ENCODE data around the gene C2orf74. TPM values are rescaled to one million over a fixed set of nuclear protein-coding genes. Genes with fewer than 3 reads are reported as not detected.

The C2orf74 gene
- total and polyA plus RNA-seq, 9 of the 15 experiments (the other 6 are each of a cell fraction or from before 2014, with no cell fraction given) = not detected

- Histone ChIP-seq H3K79me2 (ENCODE audit: control insufficient read depth, insufficient read depth, low read length) (peaks cover 47% of the 10 kb centered on the region), H3K9me3 (replicated peaks; ENCODE audit: control insufficient read depth, insufficient read depth, low read depth, low read length) (no peaks in the 10 kb centered on the region), H3K9ac (ENCODE audit: insufficient read depth in 1 of 2, low read depth in 2 of 2, low read length in 2 of 2) (peak overlapping the region; percentile 85 to 97), H3K4me2 (ENCODE audit: insufficient read depth, low read length) (peak overlapping the region; percentile 80), H3K4me1 (replicated peaks in 1 of 2; ENCODE audit: control insufficient read depth in 2 of 2, insufficient read depth in 2 of 2, low read length in 2 of 2) (peaks cover 30 to 46% of the 10 kb centered on the region in 2 experiments), H4K20me1 (replicated peaks; ENCODE audit: control insufficient read depth, insufficient read depth, low read length) (no peaks in the 10 kb centered on the region), H3K27me3 (ENCODE audit: control insufficient read depth in 2 of 2, insufficient read depth in 2 of 2, low read length in 2 of 2) (no peaks in the 10 kb centered on the region), H3K36me3 (ENCODE audit: control insufficient read depth, insufficient read depth, low read length) (peaks cover 40% of the 10 kb centered on the region), H3K4me3 (peak overlapping the region; percentile 68), H3K9me1 (ENCODE audit: control insufficient read depth, insufficient read depth, low read length) (no peaks in the 10 kb centered on the region), H2AFZ (ENCODE audit: low read depth, low read length) (peak overlapping the region; percentile 61), H3K27ac (ENCODE audit: extremely low read depth, low read depth, low read length) (peak overlapping the region; percentile 88)
- ATAC-seq (peak; percentile 27), DNase-seq (ENCODE audit: extremely low read depth in 1 of 4, low spot score in 3 of 4) (peak in 2 of 4 experiments; percentile 25 to 45), FAIRE-seq (peak; percentile 88)
- intact Hi-C loops (cut with micrococcal nuclease) (loop anchor here (5.0 to 10.0 kb wide), 2 partner anchors 161 to 293 kb away; partner anchors contain the start of genes PEX13, PUS10 and REL), in situ Hi-C loops (cut with MboI) (no loop called here)
- POLR2A ChIA-PET = interaction anchor here (0.7 to 3.0 kb wide), 11 partner anchors 11 to 567 kb away, joined by 3 to 28 read pairs (median 3); partner anchors contain the start of gene XPO1
- CTCF ChIA-PET (ENCODE audit: low intra/inter-chr PET ratio) = no interaction called here
- BruUV-seq (replicated peaks) = TSS peak; percentile 56
- 11% methylated on average over 35 of the region's 45 CpGs for WGBS (ENCODE audit: insufficient coverage, low coverage, missing lambda C conversion rate)
- no peak for TF ChIP-seq ZBED1 (IDR thresholded peaks at IDR 0.05)
- TF ChIP-seq ZNF347 (CRISPR knock-in tag; IDR thresholded peaks at IDR 0.05; ENCODE audit: low read depth) = no peak
- TF ChIP-seq, protein P1, sequence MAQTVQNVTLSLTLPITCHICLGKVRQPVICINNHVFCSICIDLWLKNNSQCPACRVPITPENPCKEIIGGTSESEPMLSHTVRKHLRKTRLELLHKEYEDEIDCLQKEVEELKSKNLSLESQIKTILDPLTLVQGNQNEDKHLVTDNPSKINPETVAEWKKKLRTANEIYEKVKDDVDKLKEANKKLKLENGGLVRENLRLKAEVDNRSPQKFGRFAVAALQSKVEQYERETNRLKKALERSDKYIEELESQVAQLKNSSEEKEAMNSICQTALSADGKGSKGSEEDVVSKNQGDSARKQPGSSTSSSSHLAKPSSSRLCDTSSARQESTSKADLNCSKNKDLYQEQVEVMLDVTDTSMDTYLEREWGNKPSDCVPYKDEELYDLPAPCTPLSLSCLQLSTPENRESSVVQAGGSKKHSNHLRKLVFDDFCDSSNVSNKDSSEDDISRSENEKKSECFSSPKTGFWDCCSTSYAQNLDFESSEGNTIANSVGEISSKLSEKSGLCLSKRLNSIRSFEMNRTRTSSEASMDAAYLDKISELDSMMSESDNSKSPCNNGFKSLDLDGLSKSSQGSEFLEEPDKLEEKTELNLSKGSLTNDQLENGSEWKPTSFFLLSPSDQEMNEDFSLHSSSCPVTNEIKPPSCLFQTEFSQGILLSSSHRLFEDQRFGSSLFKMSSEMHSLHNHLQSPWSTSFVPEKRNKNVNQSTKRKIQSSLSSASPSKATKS (CRISPR knock-in tag; IDR thresholded peaks at IDR 0.05) = no peak
- TF ChIP-seq TAF15 (IDR thresholded peaks at IDR 0.05; ENCODE audit: low read depth, low read length) = no peak
- no peak for TF ChIP-seq TBP (optimal IDR thresholded peaks at IDR 0.05; ENCODE audit: low read depth, low read length)
- TF ChIP-seq, protein P2, sequence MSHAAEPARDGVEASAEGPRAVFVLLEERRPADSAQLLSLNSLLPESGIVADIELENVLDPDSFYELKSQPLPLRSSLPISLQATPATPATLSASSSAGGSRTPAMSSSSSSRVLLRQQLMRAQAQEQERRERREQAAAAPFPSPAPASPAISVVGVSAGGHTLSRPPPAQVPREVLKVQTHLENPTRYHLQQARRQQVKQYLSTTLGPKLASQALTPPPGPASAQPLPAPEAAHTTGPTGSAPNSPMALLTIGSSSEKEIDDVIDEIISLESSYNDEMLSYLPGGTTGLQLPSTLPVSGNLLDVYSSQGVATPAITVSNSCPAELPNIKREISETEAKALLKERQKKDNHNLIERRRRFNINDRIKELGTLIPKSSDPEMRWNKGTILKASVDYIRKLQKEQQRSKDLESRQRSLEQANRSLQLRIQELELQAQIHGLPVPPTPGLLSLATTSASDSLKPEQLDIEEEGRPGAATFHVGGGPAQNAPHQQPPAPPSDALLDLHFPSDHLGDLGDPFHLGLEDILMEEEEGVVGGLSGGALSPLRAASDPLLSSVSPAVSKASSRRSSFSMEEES (CRISPR knock-in tag; IDR thresholded peaks at IDR 0.05) = peak; percentile 32; the same call in 1 of the 2 replicates
- no peak for TF ChIP-seq SMARCA5 (IDR thresholded peaks at IDR 0.05)
- peak; percentile 61 for TF ChIP-seq RBBP5 (IDR thresholded peaks at IDR 0.05; ENCODE audit: borderline replicate concordance, insufficient read depth, low read length, poor library complexity, severe bottlenecking)
- TF ChIP-seq HOMEZ (CRISPR knock-in tag; IDR thresholded peaks at IDR 0.05) = peak; percentile 28; the same call in 1 of the 2 replicates
- TF ChIP-seq ZNF586 (CRISPR knock-in tag; conservative IDR thresholded peaks at IDR 0.05) = no peak
- no peak for TF ChIP-seq SMAD1 (IDR thresholded peaks at IDR 0.05; ENCODE audit: low read depth, low read length, partially characterized antibody)
- TF ChIP-seq, protein P3, sequence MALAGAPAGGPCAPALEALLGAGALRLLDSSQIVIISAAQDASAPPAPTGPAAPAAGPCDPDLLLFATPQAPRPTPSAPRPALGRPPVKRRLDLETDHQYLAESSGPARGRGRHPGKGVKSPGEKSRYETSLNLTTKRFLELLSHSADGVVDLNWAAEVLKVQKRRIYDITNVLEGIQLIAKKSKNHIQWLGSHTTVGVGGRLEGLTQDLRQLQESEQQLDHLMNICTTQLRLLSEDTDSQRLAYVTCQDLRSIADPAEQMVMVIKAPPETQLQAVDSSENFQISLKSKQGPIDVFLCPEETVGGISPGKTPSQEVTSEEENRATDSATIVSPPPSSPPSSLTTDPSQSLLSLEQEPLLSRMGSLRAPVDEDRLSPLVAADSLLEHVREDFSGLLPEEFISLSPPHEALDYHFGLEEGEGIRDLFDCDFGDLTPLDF (CRISPR knock-in tag; IDR thresholded peaks at IDR 0.05) = no peak
- TF ChIP-seq EGR1 (conservative IDR thresholded peaks at IDR 0.05) = 0 out of 2 replicates have a peak, but pooled peaks have one; percentile 14
Observed at GRCh38 chr2:61177727-61178549, 15.9 kb downstream of the C2orf74 start.
